SW480 (cell line): ENCODE measurements around the gene ACTA2.
"Not testable (repeated sequence)": the region's sequence is repeated elsewhere in the genome, so short reads cannot be mapped to it uniquely, and the experiment has no call there.

Experiments used
- DNase-seq: peaks from one replicate; pipeline ENCODE4 v3.0.0-alpha.2; 2016; ENCODE audit warnings: low spot score

Gene ACTA2

DNA sequence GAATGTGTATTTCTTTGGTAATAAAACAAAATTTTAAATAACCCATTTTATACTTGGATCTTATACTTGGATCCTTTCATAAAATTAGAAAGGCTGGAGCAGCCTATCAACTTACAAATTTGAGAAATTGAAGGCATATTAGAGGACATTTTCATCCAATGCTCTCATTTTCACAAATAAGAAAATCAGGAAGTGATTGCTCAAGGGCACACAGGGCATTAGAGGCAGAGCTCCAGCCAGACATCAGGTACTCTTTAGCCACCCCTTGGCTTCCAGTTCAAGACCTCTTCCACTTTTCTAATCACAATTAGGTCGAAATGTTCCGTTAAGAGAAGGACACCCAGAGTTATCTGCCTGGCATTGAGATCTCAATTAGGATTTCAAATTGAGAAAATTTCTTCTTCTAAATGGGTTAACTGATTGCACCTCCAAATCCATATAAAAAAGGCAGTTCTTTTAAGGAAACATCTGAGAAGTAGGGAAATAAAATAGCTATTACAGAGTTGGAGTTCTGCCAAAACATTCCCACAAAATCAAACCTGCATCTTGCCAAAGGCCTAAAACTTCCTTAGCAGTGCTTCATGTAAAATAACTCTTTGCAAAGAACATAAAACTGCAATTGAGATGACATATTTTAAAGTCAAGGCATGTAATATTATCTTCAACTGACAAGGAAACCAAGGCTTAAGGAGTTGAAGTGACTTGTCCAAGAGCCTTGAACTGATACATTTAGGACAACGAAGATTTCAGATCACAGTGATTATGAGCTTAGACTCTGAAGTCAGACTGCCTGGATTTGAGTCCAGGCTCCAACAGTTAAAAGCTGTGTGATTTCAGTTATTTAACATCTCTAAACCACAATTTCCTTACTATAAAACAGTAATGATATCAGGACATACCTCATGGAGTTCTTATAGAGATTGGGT is 2.4 kb downstream of the ACTA2 start:
- no peak for DNase-seq

DNA sequence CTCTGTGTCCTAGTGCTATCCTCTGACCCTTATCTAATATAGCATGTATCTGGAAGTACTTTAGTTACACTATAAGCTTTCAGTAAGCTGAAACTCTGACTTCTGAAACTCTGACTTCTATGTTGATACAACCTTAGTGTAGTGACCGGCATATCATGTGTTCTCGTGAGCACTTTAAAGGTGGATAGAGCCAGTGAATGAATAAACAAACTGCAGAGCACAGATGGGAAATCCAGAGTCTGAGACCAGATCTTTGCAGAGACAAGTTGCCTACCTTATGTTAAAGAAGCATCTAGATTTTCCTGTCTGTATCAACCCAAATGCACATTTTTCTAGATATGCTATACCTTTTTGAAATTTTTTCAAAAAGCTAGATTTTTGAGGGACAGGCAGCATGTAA is 3.5 kb downstream of the ACTA2 start:
- no peak for DNase-seq

DNA sequence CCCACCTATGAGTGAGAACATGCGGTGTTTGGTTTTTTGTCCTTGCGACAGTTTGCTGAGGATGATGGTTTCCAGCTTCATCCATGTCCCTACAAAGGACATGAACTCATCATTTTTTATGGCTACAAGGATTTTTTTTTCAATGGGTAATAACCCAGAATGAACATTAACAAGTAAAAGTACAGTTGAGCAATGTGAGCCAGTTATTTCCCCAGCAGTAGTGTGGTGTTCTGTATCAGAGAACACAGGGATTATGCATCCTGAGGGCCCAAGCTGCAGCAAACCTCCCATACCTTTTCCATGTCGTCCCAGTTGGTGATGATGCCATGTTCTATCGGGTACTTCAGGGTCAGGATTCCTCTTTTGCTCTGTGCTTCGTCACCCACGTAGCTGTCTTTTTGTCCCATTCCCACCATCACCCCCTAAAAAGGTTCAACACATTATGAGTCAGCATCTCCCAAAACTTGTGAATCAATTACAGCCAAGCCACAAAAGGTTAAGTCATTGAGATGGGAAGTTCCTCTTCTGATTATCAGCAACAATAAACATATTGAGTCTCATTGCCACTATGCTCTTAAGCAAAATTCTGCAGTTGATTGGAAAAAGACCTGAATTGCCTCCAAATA is 5.5 kb downstream of the ACTA2 start:
- no peak for DNase-seq

DNA sequence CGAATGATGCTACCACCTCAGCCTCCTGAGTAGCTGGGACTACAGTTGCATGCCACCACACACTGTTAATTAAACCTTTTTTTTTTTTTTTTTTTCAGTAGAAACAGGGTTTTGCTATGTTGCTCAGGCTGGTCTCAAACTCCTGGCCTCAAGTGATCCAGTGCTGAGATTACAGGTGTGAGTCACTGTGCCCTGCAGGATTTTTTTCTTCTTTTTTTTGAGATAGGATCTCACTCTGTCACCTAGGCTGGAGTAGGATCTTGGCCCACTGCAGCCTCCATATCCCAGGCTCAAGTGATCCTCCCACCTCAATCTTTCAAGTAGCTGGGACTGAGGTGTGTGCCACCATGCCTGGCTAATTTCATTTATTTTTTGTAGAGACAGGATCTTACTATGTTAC is 6.4 kb downstream of the ACTA2 start:
- DNase-seq = no peak

DNA sequence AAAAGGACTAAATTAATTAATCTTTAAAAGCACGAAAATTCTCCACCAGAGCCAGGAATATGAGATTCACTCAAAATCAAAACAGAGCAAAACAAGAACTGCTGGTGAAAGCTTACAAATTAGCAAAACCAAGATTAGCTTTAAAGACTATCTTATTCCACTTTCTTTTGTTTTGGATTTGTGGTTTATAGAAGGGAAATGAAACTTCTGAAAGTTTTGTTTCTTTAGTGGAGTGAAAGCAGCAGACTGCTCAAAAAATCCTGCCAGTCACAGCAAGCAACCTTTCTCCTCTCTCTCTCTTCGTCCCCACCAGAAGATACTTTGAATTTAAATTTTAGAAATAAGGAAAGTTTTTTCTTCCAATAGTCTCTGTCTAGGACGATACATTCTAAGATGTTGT is 7.8 kb downstream of the ACTA2 start:
- DNase-seq = no peak

DNA sequence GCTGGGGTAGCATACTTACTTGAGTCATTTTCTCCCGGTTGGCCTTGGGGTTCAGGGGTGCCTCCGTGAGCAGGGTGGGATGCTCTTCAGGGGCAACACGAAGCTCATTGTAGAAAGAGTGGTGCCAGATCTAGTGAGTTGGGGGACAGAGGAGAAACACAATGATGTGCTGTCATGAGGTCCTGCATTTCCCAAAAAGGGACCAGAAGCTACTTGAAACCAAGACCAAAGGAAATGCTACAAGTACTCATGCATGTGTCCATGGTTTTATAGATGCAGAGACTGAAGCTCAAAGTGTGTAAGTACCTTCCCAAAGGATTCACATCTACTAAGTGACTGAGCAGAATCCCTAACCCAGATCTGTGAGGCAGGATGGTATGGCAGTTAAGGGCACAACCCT is 8.8 kb downstream of the ACTA2 start:
- DNase-seq = no peak

DNA sequence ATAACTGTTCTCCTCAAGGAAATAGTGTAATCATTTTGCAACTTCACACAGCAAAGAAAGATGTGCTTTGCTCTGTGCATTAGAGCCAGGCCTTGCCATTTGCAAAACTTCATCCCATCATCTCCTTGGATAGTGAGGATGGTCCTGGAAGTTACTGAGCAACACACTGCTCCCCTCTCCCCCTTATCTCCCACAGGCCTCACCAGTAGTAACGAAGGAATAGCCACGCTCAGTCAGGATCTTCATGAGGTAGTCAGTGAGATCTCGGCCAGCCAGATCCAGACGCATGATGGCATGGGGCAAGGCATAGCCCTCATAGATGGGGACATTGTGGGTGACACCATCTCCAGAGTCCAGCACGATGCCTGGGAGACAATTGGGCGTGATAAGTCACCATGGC is 11.5 kb downstream of the ACTA2 start:
- DNase-seq = no peak

DNA sequence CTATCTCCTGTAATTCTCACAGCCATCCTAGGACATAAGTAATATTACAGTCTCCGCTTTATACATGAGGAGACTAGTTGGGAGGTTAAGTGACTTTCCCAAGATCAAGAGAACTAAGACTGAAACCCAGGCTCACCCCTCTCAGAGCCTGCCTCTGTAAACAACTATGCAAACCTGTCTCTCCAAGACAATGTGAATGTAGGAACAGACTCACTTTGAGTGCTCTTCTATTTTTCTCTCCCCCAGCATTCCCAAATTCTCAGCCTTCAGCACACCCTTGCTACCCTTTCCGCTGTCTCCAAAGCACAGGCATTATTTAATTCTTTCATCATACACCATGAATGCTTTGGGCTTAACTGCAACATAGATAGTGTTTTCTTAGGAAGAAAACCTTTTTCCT is 13.6 kb downstream of the ACTA2 start:
- no peak for DNase-seq

DNA sequence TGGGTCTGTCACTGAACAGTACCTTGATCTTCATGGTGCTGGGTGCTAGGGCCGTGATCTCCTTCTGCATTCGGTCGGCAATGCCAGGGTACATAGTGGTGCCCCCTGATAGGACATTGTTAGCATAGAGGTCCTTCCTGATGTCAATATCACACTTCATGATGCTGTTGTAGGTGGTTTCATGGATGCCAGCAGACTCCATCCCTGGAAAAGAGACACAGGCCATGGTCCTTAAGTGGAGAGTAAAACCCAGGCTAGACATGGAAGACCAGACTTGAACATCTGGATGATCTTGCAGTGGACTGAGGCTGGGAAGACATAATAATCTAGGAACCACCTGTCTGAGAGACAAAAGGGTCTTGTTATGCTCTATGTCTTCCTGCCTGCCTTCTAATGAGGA is 14.5 kb downstream of the ACTA2 start:
- DNase-seq = no peak

DNA sequence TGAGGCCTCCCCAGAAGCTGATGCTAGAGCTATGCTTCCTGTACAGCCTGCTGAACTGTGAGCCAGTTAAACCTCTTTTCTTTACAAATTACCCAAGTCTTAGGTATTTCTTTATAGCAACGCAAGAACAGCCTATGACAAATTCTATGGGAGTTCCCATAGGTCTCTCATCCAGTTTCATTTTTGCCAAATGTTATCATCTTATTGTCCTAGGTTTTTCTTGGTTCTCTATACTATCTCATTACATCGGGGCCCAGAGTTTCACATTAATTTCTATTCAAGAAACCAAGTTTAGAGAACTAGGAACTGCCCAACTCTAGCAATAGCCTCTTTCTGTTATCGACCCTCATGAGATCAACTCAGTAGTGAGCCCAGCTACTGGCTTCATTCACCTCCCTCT is 15.9 kb downstream of the ACTA2 start:
- DNase-seq = no peak

DNA sequence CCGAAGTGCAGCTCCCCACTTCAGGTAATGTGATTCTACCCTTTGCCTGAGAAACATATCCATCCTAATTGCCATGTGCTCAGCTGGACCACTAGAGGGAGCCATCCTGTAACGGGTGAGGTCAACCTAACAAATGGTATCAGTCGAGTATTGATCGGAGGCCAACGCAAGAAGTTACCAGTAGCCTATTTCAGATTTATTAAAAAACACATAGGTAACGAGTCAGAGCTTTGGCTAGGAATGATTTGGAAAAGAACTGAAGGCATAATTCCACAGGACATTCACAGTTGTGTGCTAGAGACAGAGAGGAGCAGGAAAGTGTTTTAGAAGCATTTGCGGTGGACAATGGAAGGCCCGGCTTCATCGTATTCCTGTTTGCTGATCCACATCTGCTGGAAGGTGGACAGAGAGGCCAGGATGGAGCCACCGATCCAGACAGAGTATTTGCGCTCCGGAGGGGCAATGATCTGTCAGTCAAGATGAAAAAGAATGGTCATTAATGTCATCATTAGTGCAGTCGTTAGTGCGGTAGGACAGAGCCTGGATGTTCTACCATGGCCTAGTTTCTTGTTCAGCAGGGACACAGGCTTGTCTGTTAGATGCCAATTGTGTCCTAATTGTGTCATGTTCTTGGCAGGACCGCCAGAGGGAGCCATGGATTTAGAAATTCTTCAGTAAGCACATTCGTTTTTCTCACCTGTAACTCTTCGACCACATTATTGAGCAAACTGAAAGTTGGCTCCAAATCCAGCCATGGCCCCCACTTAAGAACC is 17.5 kb downstream of the ACTA2 start:
- DNase-seq = peak; percentile 87

DNA sequence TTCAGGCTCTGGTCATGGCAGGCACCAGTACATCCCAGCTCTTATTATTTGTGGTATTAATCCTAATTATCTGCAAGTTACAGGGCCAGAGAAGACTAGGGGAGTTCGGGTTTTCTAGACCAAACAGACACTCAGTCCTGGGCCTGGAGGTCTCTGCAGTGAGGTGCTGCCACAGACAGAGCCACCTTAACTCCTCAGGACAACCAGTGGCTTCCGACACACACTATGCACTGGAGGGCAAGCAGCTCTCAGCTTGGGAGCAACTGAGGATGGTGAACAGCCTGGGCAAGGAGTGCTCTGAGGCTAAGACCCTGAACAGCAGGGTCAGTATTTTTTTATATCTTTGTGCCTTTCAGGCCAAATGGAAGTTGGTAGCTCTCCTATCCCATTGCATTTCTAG is 19.0 kb downstream of the ACTA2 start:
- DNase-seq = no peak

DNA sequence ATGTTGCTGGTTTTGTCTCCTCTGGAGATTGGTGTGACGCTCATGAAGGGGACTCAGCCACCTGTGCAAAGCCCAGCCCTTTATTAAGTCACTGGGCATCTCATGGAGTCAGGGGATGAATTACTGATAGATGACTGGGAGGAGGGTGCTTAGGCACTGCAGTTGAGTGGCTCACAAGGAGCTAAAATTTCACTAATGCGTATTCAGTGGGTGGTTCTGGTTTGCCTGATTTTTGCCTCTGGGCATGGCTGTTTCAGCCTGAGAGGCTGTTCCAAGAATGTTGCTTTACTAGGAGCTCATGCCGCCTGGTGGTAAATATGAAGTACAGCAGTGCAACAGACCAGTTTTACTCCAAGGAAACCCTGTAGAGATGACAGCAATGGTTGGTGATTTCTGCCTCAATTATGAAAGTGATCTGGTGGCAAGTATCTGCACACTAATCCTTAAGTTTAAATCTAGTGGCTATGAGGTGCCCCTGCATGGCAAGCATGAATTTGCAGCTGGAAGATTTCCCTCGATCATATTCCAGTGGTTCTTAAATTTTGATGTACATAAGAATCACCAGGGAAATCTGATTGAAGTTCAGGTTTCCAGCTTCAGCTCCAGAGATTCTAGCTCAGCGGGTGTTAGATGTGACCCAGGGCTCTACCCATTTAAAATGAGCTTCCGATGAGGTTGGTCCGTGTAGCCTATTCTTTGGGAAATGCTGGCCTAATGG is 19.9 kb downstream of the ACTA2 start:
- DNase-seq = peak; percentile 77

DNA sequence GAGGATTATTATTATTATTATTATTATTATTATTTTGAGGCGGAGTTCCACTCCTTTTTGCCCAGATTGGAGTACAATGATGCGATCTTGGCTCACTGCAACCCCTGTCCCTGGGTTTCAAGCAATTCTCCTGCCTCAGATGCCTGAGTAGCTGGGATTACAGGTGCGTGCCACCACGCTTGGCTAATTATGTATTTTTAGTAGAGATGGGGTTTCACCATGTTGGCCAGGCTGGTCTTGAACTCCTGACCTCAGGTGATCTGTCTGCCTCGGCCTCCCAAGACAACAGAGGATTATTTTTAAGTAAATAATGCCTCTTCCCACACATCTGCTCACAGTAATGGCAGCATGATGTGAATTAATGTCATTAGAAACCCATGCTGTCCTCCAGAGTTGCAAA is 20.5 kb downstream of the ACTA2 start:
- DNase-seq = not testable (repeated sequence)

DNA sequence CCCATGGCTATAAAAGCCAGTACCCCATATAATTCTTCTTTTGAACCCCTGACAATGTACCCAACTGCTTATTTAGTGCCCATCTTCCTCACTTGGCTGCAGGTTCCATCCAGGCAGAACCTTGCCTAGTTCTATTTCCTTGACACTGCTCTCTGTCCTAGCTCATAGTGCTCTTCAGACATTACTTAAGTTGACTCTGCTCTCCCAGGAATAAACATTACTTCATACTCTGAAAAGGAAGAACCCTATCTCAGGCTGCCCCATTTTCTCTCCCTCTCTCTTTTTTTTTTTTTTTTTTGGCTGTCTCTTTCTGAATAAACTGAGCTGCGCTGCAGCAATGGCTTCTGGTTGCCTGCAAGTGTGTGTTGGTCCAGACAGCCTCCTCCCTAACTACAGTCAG is 21.0 kb downstream of the ACTA2 start:
- no peak for DNase-seq

DNA sequence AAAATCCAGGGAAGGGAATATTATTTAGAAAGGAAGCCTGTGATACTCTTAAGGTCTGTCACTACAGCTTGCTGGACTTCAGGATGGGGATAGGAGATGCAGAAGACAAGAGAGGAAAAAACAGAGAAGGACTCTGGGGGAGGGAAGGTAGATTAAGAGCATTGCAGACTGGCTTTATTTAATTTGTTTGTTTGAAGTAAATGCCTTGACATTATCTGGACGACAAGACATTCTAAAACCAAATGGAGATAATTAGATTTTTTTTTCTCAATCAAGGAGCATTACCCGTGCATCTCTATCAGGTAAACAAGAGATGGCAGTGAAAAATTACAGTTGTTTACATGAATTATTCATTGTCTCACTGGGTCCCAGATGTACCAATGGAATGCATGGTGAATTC is 24.3 kb downstream of the ACTA2 start:
- no peak for DNase-seq

DNA sequence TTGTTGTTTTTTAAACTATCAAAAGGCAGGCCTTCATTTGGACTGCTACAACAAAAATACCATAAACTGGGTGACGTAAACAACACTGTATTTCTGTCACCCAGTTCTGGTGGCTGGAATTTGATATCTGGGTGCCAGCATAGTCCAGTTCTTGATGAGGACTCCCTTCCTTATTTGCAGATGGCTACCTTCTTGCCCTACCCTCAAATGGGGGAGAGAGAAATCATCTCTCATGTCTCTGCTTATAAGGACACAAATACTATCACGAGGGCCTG is 25.2 kb downstream of the ACTA2 start:
- DNase-seq = no peak

DNA sequence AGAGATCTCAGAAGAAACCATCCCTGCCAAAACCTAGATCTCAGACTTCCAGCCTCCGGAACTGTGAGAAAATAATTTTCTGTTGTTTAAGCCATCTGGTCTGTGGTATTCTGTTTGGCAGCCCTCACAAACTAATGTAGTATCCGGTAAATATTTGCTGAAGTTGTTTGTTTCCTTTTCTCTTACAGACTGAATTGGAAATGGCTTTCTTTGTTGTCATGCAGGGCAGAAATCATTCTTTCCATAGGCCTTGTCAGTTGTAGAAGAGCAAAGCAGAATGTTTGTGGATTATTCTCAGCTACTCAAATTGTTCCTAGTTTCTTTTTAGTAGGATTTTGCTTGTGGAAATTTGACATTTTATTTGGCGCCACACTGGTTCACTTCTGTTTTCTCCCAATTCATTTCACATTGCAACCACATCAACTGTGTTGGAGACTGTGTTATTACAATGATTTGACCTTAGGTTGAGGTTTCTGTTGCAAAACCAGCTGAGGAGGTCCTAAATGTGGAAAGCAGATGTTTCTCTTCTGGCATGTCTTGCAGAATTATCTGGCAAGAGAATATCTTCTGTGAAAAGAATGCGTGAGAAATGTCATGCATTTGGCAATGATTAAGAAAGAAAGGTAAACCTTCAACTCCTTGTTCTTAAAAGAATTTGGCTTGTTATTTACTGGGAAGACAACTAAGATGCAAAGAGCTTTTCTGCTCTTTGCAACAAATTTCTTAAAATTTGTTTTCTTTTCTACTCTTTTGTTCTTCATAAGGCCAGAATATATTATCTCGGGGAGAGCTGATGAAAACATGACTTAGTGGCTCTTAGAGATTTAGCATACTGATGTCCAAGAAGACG is 25.8 kb downstream of the ACTA2 start:
- no peak for DNase-seq

DNA sequence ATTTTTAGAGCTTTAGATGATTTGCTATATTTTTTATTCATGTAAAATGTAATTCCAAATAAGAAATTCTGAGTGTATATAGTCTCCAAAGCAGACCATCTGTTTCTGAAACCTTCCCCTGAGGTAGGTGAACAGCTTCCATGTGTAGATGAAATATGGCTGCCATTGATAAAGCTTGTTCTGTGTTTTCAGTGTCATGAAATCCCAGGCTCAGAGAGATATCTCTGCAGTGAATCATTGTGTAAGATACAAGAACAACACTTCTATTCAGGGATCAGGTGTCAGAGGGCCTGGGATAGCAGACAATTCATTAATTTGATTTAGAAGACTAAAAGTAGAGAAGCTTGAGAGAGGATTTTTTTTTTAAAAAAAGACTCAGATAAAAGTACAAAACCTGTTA is 29.1 kb downstream of the ACTA2 start:
- no peak for DNase-seq

DNA sequence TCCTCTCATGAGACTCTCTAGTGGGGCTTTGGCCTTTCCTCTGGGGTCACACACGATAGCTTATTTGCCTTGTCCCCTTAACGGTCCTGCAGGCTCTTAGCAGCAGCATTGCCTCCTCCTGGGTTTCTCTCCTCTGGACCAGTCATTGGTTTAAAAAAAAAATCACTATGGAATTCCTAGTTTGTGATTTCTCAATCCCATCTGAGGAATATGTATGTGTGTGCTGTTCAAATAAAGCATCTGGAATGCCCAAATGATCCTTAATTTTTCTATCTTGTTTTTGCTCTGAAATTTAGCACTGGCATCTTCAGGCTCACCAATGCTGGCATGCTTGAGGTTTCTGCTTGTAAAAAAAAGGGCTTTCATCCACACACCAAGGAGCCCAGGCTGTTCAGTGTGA is 30.5 kb downstream of the ACTA2 start:
- DNase-seq = no peak

DNA sequence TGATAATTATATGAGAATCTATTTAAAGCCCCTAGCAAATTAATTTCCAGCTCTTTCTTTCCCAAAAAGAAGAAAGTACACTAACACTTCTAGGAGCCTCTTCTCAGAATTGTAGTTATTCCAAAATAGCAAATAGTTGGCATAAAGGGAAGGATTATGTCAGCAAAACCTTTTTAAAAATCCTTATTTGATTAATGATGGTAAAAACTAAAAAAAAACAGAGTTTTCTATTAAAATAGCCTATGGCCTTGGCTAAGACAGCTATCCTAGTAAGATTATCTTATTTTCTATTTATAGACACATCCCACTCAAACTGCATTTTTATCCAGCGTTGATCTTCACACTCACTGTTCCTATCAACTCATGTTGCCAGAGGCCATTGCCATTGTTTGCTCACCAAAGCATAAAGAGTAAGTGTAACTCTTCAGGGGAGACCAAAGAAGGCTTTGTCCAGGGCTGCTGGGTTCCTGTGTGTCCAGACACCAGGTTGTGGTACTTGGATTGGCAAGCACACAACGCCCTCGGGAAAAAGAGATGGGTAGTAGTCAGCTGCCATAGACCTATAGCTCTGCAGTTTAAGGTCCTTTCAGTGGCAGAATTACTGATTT is 31.5 kb downstream of the ACTA2 start:
- DNase-seq = no peak
